Activated B cell treated with CpG ODN at 0.5 μM for 24 hours (primary cell): ENCODE measurements around the gene TMEM176B. TPM values are rescaled to one million over a fixed set of nuclear protein-coding genes. Genes with fewer than 3 reads are reported as not detected.

Source experiments
- ATAC-seq: fragments of 200-7000 bp; cut with Tn5 transposase; one replicate; pipeline ENCODE4 v1.10.0; 2021; ENCODE audit warnings: low read depth, mild to moderate bottlenecking, moderate library complexity
- CTCF ChIA-PET: fragments of 350-600 bp; sonication (Branson Sonifier 250); formaldehyde crosslinking; loops from one replicate; lab custom pipeline; 2021; ENCODE audit warnings: antibody characterized with exemption; lab: Charles Lee
- POLR2A ChIA-PET: fragments of 350-600 bp; sonication (Branson Sonifier 250); formaldehyde crosslinking; loops from one replicate; lab custom pipeline; 2021; ENCODE audit warnings: antibody characterized with exemption; lab: Charles Lee
- DNase-seq: peaks from one replicate; pipeline ENCODE4 v3.0.0; 2022
- H3K27ac Mint-ChIP-seq: one replicate; pipeline ENCODE4 v1.8.0; 2020; ENCODE audit warnings: mixed read lengths
- H3K27me3 Mint-ChIP-seq: one replicate; pipeline ENCODE4 v1.8.0; 2021; ENCODE audit warnings: mixed read lengths
- H3K36me3 Mint-ChIP-seq: one replicate; pipeline ENCODE4 v1.8.0; 2021; ENCODE audit warnings: low read depth, mixed read lengths
- H3K4me1 Mint-ChIP-seq: one replicate; pipeline ENCODE4 v1.8.0; 2021; ENCODE audit warnings: mixed read lengths
- H3K4me3 Mint-ChIP-seq: one replicate; pipeline ENCODE4 v1.8.0; 2020; ENCODE audit warnings: mild to moderate bottlenecking, mixed read lengths
- H3K9me3 Mint-ChIP-seq: one replicate; pipeline ENCODE4 v1.8.0; 2020; ENCODE audit warnings: mixed read lengths
- CTCF ChIP-seq: fragments of 200-600 bp; IDR thresholded peaks from one replicate; pipeline ENCODE4 v1.8.0; 2022; ENCODE audit warnings: antibody characterized with exemption, mild to moderate bottlenecking
- intact Hi-C: fragments of 100-400 bp; cut with micrococcal nuclease; formaldehyde crosslinking; loops from one replicate; pipeline ENCODE4 v1.15.1; 2024
- total RNA-seq: library from RNA; stranded (reverse); gene quantifications from 2 replicates; pipeline ENCODE4 v1.2.3, GENCODE V29; 2022

Gene TMEM176B
- total RNA-seq, 1 donor from 2014 or later = 0.47 TPM

DNA sequence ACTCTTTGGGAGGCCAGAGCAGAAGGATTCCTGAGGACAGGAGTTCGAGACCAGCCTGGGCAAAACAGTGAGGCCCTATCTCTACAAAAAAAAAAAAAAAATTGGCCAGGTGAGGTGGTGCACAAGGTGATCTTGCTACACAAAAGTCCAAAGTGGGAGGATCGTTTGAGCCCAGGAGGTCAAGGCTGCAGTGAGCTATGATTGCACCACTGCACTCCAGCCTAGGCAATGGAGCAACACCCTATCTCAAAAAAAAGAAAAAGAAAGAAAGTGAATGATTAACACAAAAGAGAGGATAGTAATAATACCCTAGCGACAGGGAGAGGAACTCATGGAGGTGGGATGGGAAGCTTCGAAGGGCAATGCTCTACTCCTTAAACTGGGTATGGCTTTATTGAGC lies 30.4 kb downstream of the TMEM176B start:
- ChIA-PET CTCF (interaction anchor here (1.8 kb wide), 1 partner anchor 9 kb away, joined by 6 read pairs; no protein-coding TSS in a partner anchor), POLR2A (no interaction called here)
- Mint-ChIP-seq H3K27ac (no peak overlapping the region), H3K9me3 (peaks cover 12% of the 10 kb centered on the region), H3K36me3 (peaks cover 2% of the 10 kb centered on the region), H3K27me3 (peaks cover 12% of the 10 kb centered on the region), H3K4me3 (no peak overlapping the region), H3K4me1 (no peaks in the 10 kb centered on the region)
- no peak for DNase-seq
- TF ChIP-seq CTCF = no peak
- intact Hi-C loops = no loop called here
- no peak for ATAC-seq

- CTCF ChIA-PET = no interaction called here
- POLR2A ChIA-PET = no interaction called here
- intact Hi-C loops = no loop called here
- no peak overlapping the region for H3K27ac Mint-ChIP-seq
- DNase-seq = no peak
- peaks cover 2% of the 10 kb centered on the region for H3K9me3 Mint-ChIP-seq
- TF ChIP-seq CTCF = no peak
- no peaks in the 10 kb centered on the region for H3K4me1 Mint-ChIP-seq
- no peak overlapping the region for H3K4me3 Mint-ChIP-seq
- H3K27me3 Mint-ChIP-seq = peaks cover 7% of the 10 kb centered on the region
- no peaks in the 10 kb centered on the region for H3K36me3 Mint-ChIP-seq
- ATAC-seq = no peak
Measured at GRCh38 chr7:150766334-150766709, 33.8 kb downstream of the TMEM176B start.

DNA sequence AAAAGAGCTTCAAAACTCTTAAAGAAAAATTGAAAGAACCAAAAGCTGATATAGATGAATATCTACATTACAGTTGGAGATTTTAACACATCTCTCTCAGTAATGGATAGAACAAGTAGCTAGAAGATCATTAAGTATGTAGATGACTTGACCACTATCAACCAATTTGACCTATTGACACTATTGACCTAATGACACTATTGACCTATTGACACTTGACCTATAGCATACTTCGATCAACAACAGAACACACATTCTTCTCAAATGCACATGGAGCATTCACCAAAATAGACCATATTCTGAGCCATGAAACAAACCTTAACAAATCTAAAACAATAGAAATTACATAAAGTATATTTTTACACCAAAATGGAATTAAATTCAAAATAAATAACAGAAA lies 40.7 kb downstream of the TMEM176B start:
- DNase-seq (no peak), ATAC-seq (no peak)
- peaks cover 2% of the 10 kb centered on the region for H3K27me3 Mint-ChIP-seq
- TF ChIP-seq CTCF = no peak
- H3K9me3 Mint-ChIP-seq = peaks cover 4% of the 10 kb centered on the region
- no peak overlapping the region for H3K4me3 Mint-ChIP-seq
- no peaks in the 10 kb centered on the region for H3K36me3 Mint-ChIP-seq
- H3K27ac Mint-ChIP-seq = no peak overlapping the region
- intact Hi-C loops = loop anchor here (10.0 kb wide), 1 partner anchor 405 kb away; no protein-coding TSS in a partner anchor
- ChIA-PET CTCF (interaction anchor here (0.7 kb wide), 1 partner anchor 54 kb away, joined by 4 read pairs; no protein-coding TSS in a partner anchor), POLR2A (no interaction called here)
- H3K4me1 Mint-ChIP-seq = peaks cover 4% of the 10 kb centered on the region

DNA sequence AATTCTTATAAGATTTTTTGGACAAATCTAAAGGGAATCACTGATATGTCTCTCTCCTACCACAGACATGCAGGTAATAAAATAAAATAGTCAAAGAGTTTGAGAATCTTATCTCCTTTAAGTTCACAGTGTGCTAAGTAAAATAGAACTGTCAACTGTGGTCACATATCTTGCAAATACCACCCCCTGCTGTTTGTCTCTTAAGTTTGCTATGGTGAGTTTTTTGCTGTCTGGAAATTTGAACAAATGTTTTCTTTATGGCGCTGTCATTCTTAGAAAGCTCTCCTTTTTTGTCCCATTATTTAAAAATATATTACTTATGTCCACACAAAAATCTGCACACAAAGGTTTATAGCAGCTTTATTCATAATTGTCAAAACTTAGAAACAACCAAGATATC lies 43.3 kb downstream of the TMEM176B start:
- ChIA-PET CTCF (interaction anchor here (0.7 kb wide), 1 partner anchor 310 kb away, joined by 3 read pairs; no protein-coding TSS in a partner anchor), POLR2A (no interaction called here)
- no peak overlapping the region for H3K4me3 Mint-ChIP-seq
- ATAC-seq = no peak
- intact Hi-C loops = loop anchor here (1.0 to 10.0 kb wide), 3 partner anchors 309 to 470 kb away; no protein-coding TSS in a partner anchor
- no peak for DNase-seq
- H3K9me3 Mint-ChIP-seq = peaks cover 4% of the 10 kb centered on the region
- TF ChIP-seq CTCF = no peak
- H3K36me3 Mint-ChIP-seq = no peaks in the 10 kb centered on the region
- H3K27ac Mint-ChIP-seq = no peak overlapping the region
- peaks cover 4% of the 10 kb centered on the region for H3K4me1 Mint-ChIP-seq
- H3K27me3 Mint-ChIP-seq = peaks cover 4% of the 10 kb centered on the region

- no peak for DNase-seq
- peaks cover under 1% of the 10 kb centered on the region for H3K9me3 Mint-ChIP-seq
- H3K4me1 Mint-ChIP-seq = peaks cover 4% of the 10 kb centered on the region
- intact Hi-C loops = loop anchor here (2.0 to 10.0 kb wide), 2 partner anchors 401 to 469 kb away; no protein-coding TSS in a partner anchor
- ChIA-PET CTCF (interaction anchor here (0.6 to 1.4 kb wide), 3 partner anchors 22 to 824 kb away, joined by 3 read pairs; no protein-coding TSS in a partner anchor), POLR2A (interaction anchor here (0.6 kb wide), 1 partner anchor 1210 kb away, joined by 3 read pairs; no protein-coding TSS in a partner anchor)
- peaks cover 4% of the 10 kb centered on the region for H3K27me3 Mint-ChIP-seq
- H3K36me3 Mint-ChIP-seq = no peaks in the 10 kb centered on the region
- no peak for ATAC-seq
- no peak overlapping the region for H3K4me3 Mint-ChIP-seq
- no peak for TF ChIP-seq CTCF
- no peak overlapping the region for H3K27ac Mint-ChIP-seq
Measured at GRCh38 chr7:150756166-150756565, 44.0 kb downstream of the TMEM176B start.
